GM12878 (cell line): ENCODE results near the gene HSPA12A. TPM values are rescaled to one million over a fixed set of nuclear protein-coding genes. Genes with fewer than 3 reads are reported as not detected.

Experiments
- ATAC-seq: fragments of 200-7000 bp; cut with Tn5 transposase; 3 replicates; pipeline ENCODE4 v1.9.1; 2020; ENCODE audit warnings: mild to moderate bottlenecking, moderate library complexity
- BruUV-seq: library from RNA; stranded (reverse); fragments of 400-500 nt; replicated peaks from 2 replicates; lab custom pipeline; 2021; lab: Mats Ljungman, UMichigan
- CTCF ChIA-PET: fragments of 300-600 bp; sonication (Branson Sonifier 250); formaldehyde crosslinking; extraction: SDS; loops from one replicate; lab custom pipeline; 2021; ENCODE audit warnings: inconsistent platforms; lab: Yijun Ruan, JAX
- POLR2A ChIA-PET: fragments of 350-600 bp; formaldehyde crosslinking; extraction: SDS; loops from one replicate; lab custom pipeline; 2021; ENCODE audit warnings: inconsistent platforms; lab: Charles Lee
- RAD21 ChIA-PET: fragments of 300-600 bp; sonication (Branson Sonifier 250); formaldehyde crosslinking; loops from one replicate; lab custom pipeline; 2023; ENCODE audit warnings: antibody characterized with exemption; ENCODE audit not compliant: unreplicated experiment; lab: Charles Lee
- SMC1A ChIA-PET: fragments of 300-600 bp; sonication (Branson Sonifier 250); formaldehyde crosslinking; loops from one replicate; lab custom pipeline; 2023; ENCODE audit not compliant: unreplicated experiment, uncharacterized antibody; lab: Charles Lee
- DNase-seq: peaks from one replicate; pipeline ENCODE4 v3.0.0-alpha.2; 2011; ENCODE audit warnings: low read depth, low spot score
- FAIRE-seq: peaks from 3 replicates; lab custom pipeline; 2011; peaks lifted over from hg19 to GRCh38; lab: Jason Lieb, UNC
- H2AFZ ChIP-seq: 2 replicates; pipeline ENCODE4 v1.6.0; 2011; ENCODE audit warnings: low read depth, low read length, control low read depth; ENCODE audit not compliant: control insufficient read depth
- H3K27ac ChIP-seq: 2 replicates; pipeline ENCODE4 v1.5.1; 2011; ENCODE audit warnings: control low read depth; ENCODE audit not compliant: control insufficient read depth, insufficient read depth
- H3K27me3 ChIP-seq, 2 experiments: replicated peaks in 1 of 2; 2 replicates each; pipeline versions ENCODE4 v1.6.0 to v1.6.1; 2011; ENCODE audit warnings: low read length in 1 of 2; ENCODE audit not compliant: control insufficient read depth in 2 of 2, insufficient read depth in 2 of 2
- H3K36me3 ChIP-seq, 2 experiments: 2 replicates each; pipeline ENCODE4 v1.5.1; 2011; ENCODE audit warnings: low read length in 1 of 2; ENCODE audit not compliant: control insufficient read depth in 2 of 2, insufficient read depth in 2 of 2
- H3K4me1 ChIP-seq: 2 replicates; pipeline ENCODE4 v1.6.1; 2011; ENCODE audit warnings: mild to moderate bottlenecking, low read length, moderate library complexity, mixed read lengths; ENCODE audit not compliant: control insufficient read depth, insufficient read depth
- H3K4me2 ChIP-seq: 2 replicates; pipeline ENCODE4 v1.6.0; 2011; ENCODE audit warnings: control low read depth; ENCODE audit not compliant: control insufficient read depth, insufficient read depth
- H3K4me3 ChIP-seq: fragments of 200-600 bp; sonication (generic); 2 replicates; pipeline ENCODE4 v1.5.1; 2016
- H3K79me2 ChIP-seq: 2 replicates; pipeline ENCODE4 v1.6.0; 2011; ENCODE audit warnings: low read length; ENCODE audit not compliant: control insufficient read depth, insufficient read depth
- H3K9ac ChIP-seq: 2 replicates; pipeline ENCODE4 v1.8.0; 2011; ENCODE audit warnings: low read length, control low read depth, mixed read lengths; ENCODE audit not compliant: control insufficient read depth, insufficient read depth
- H3K9me3 ChIP-seq: replicated peaks from 3 replicates; pipeline ENCODE4 v1.5.1; 2011; ENCODE audit warnings: mild to moderate bottlenecking, low read length; ENCODE audit not compliant: control insufficient read depth, insufficient read depth
- H4K20me1 ChIP-seq: 2 replicates; pipeline ENCODE4 v1.6.0; 2011; ENCODE audit not compliant: control insufficient read depth, insufficient read depth
- CBFB ChIP-seq: IDR thresholded peaks from 2 replicates; pipeline ENCODE4 v1.6.1; 2016; ENCODE audit warnings: antibody characterized with exemption, low read depth
- CEBPB ChIP-seq, 2 experiments: fragments of 150-350 bp in 1 of 2; IDR thresholded peaks; 2 replicates each; pipeline ENCODE4 v1.6.1; 2012 to 2014; ENCODE audit warnings: low read depth in 2 of 2, low read length in 2 of 2, borderline replicate concordance in 1 of 2, inconsistent platforms in 1 of 2
- CHD4 ChIP-seq: fragments of 200-600 bp; sonication (generic); IDR thresholded peaks from 2 replicates; pipeline ENCODE4 v1.6.1; 2016; ENCODE audit warnings: mild to moderate bottlenecking
- DPF2 ChIP-seq: fragments of 450-650 bp; IDR thresholded peaks from 2 replicates; pipeline ENCODE4 v1.6.1; 2017; ENCODE audit warnings: mild to moderate bottlenecking
- EGR1 ChIP-seq, 2 experiments: IDR thresholded peaks; 1 replicate in 1 of 2; 2 replicates in 1 of 2; pipeline ENCODE4 v1.6.1; 2011 to 2012; ENCODE audit warnings: low read depth in 2 of 2, low read length in 2 of 2, borderline replicate concordance in 1 of 2, mild to moderate bottlenecking in 1 of 2, moderate library complexity in 1 of 2
- HDGF ChIP-seq: fragments of 450-650 bp; IDR thresholded peaks from 2 replicates; pipeline ENCODE4 v1.6.1; 2016; ENCODE audit warnings: antibody characterized with exemption
- KAT2A ChIP-seq: conservative IDR thresholded peaks from 2 replicates; pipeline ENCODE4 v1.6.1; 2011; ENCODE audit warnings: low read depth, low read length; ENCODE audit not compliant: control insufficient read depth
- MYC ChIP-seq: IDR thresholded peaks from 2 replicates; pipeline ENCODE4 v1.6.1; 2011; ENCODE audit warnings: mild to moderate bottlenecking, low read length, moderate library complexity, inconsistent platforms; ENCODE audit not compliant: insufficient read depth, insufficient replicate concordance, insufficient read length, severe bottlenecking
- POLR2A ChIP-seq: IDR thresholded peaks from 2 replicates; pipeline ENCODE4 v1.6.1; 2011; ENCODE audit warnings: low read depth, mild to moderate bottlenecking, low read length
- POLR2AphosphoS5 ChIP-seq: IDR thresholded peaks from 2 replicates; pipeline ENCODE4 v1.6.1; 2011; ENCODE audit warnings: mild to moderate bottlenecking, low read length, inconsistent platforms
- SMC3 ChIP-seq: IDR thresholded peaks from 2 replicates; pipeline ENCODE4 v1.6.1; 2011; ENCODE audit warnings: low read length, improper control_type of control experiment, borderline replicate concordance
- SP1 ChIP-seq: IDR thresholded peaks from one replicate; pipeline ENCODE4 v1.6.1; 2011; ENCODE audit warnings: low read depth, low read length
- TAF1 ChIP-seq: IDR thresholded peaks from 2 replicates; pipeline ENCODE4 v1.6.1; 2011; ENCODE audit warnings: mild to moderate bottlenecking, low read depth, low read length, borderline replicate concordance
- TCF3 ChIP-seq: IDR thresholded peaks from 2 replicates; pipeline ENCODE4 v1.6.1; 2012; ENCODE audit warnings: low read depth, mild to moderate bottlenecking, low read length, borderline replicate concordance; ENCODE audit not compliant: insufficient read depth
- YBX1 ChIP-seq: fragments of 450-650 bp; IDR thresholded peaks from 2 replicates; pipeline ENCODE4 v1.6.1; 2016; ENCODE audit warnings: antibody characterized with exemption
- WGBS: methylation state at CpG from one replicate; pipeline ENCODE4 v1.1.6; 2016; ENCODE audit warnings: low lambda C conversion rate; ENCODE audit not compliant: insufficient replicate concordance, insufficient coverage; ENCODE audit errors: missing lambda C conversion rate; 5-methylcytosine and 5-hydroxymethylcytosine counted together
- in situ Hi-C: fragments of 300-500 bp; cut with MboI; formaldehyde crosslinking; loops from 9 replicates; pipeline ENCODE4 v1.14.3; 2018; ENCODE audit warnings: mixed read lengths
- intact Hi-C: fragments of 100-400 bp; cut with micrococcal nuclease; formaldehyde crosslinking; loops from one replicate; pipeline ENCODE4 v1.14.2; 2022; ENCODE audit not compliant: unreplicated experiment
- polyA plus RNA-seq, 11 experiments: library from polyadenylated mRNA; depleted of rRNA in 4 of 11; unstranded in 6 of 11; stranded (reverse) in 5 of 11; fragments of >200 nt; fragmentation: Nextera tagmentation in 4 of 11; fragmentation: Illumina TruSeq in 1 of 11; extraction: Ambion mirVana in 4 of 11; extraction: Trizol in 1 of 11; gene quantifications; 1 replicate in 1 of 11; 2 replicates in 10 of 11; pipeline versions ENCODE4 v1.2.1 to v1.2.3, GENCODE V29; 2011 to 2016; ENCODE audit warnings: inconsistent platforms in 2 of 11, missing spikeins in 2 of 11, low read depth in 1 of 11
- total RNA-seq, 4 experiments: library from RNA; depleted of rRNA in 3 of 4; stranded (reverse); fragments of >200 nt in 3 of 4; fragmentation: Illumina TruSeq in 1 of 4; extraction: Trizol in 1 of 4; gene quantifications; 2 replicates each; pipeline versions ENCODE4 v1.2.1 to v1.2.3, GENCODE V29; 2013 to 2021
- TF ChIP-seq, protein P1 (sequence below): IDR thresholded peaks from 2 replicates; pipeline ENCODE4 v1.6.1; 2011; ENCODE audit warnings: borderline replicate concordance, low read depth, mild to moderate bottlenecking, moderate library complexity, low read length; ENCODE audit not compliant: insufficient read depth, poor library complexity, severe bottlenecking
- TF ChIP-seq, protein P2 (sequence below): IDR thresholded peaks from 2 replicates; pipeline ENCODE4 v1.6.1; 2011; ENCODE audit warnings: borderline replicate concordance, low read depth, mild to moderate bottlenecking, moderate library complexity, mixed read lengths, low read length; ENCODE audit not compliant: insufficient read depth; ENCODE audit errors: extremely low read length
- TF ChIP-seq, protein P3 (sequence below): fragments of 450-650 bp; IDR thresholded peaks from 2 replicates; pipeline ENCODE4 v1.6.1; 2016; ENCODE audit warnings: mild to moderate bottlenecking
- TF ChIP-seq, protein P4 (sequence below): IDR thresholded peaks from 2 replicates; pipeline ENCODE4 v1.6.1; 2011; ENCODE audit warnings: low read depth, mild to moderate bottlenecking, low read length, moderate library complexity, borderline replicate concordance; ENCODE audit errors: extremely low read depth
- TF ChIP-seq, protein P5 (sequence below): IDR thresholded peaks from 2 replicates; pipeline ENCODE4 v1.6.1; 2012; ENCODE audit warnings: low read length, inconsistent platforms

HSPA12A gene
- total and polyA plus RNA-seq, 10 of the 15 experiments (the other 5 are each of a cell fraction or from before 2014, with no cell fraction given) = 0.90 to 20.2 (median 2.8) TPM

DNA sequence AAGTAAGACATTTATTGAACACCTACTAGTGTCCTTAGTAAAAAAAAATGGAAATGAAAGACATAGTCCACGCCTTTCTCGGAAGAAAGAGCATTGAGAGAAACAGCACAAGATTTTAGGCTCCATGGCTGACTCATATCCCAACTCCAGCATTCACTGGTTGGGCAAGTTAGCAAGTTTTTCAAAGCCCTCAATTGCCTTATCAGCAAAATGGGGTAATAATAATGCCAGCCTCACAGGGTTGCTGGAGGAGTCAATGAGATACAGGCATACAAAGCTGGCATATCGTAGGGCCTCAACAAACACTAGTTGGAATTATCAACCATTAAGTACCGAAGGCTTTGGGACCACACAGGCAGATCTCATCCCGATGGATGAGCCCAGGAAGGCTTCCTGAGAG lies 4.0 kb downstream of the HSPA12A start:
- intact Hi-C loops = no loop called here
- Histone ChIP-seq H3K9me3 (no peaks in the 10 kb centered on the region), H3K4me1 (no peaks in the 10 kb centered on the region), H3K27ac (no peak overlapping the region), H3K79me2 (no peaks in the 10 kb centered on the region), H2AFZ (no peak overlapping the region), H4K20me1 (no peaks in the 10 kb centered on the region), H3K9ac (no peak overlapping the region), H3K27me3 (peaks cover 2 to 4% of the 10 kb centered on the region in 2 experiments; a peak in 3 of 4 replicates), H3K4me3 (no peak overlapping the region), H3K4me2 (no peak overlapping the region), H3K36me3 (no peaks in the 10 kb centered on the region)
- BruUV-seq = no TSS peak
- ATAC-seq = no peak
- FAIRE-seq = no peak
- WGBS = 23% methylated on average over 5 of the region's 5 CpGs
- no peak for TF ChIP-seq TAF1
- no peak for TF ChIP-seq SMC3
- TF ChIP-seq, protein P1, sequence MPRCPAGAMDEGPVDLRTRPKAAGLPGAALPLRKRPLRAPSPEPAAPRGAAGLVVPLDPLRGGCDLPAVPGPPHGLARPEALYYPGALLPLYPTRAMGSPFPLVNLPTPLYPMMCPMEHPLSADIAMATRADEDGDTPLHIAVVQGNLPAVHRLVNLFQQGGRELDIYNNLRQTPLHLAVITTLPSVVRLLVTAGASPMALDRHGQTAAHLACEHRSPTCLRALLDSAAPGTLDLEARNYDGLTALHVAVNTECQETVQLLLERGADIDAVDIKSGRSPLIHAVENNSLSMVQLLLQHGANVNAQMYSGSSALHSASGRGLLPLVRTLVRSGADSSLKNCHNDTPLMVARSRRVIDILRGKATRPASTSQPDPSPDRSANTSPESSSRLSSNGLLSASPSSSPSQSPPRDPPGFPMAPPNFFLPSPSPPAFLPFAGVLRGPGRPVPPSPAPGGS = no peak
- no peak for TF ChIP-seq CEBPB (IDR thresholded peaks at IDR 0.05; ENCODE audit: borderline replicate concordance in 1 of 2, low read depth in 2 of 2, low read length in 2 of 2)
- no peak for TF ChIP-seq TCF3
- no peak for TF ChIP-seq POLR2AphosphoS5
- no peak for TF ChIP-seq CHD4
- no peak for TF ChIP-seq MYC
- TF ChIP-seq YBX1 = no peak
- TF ChIP-seq, protein P2, sequence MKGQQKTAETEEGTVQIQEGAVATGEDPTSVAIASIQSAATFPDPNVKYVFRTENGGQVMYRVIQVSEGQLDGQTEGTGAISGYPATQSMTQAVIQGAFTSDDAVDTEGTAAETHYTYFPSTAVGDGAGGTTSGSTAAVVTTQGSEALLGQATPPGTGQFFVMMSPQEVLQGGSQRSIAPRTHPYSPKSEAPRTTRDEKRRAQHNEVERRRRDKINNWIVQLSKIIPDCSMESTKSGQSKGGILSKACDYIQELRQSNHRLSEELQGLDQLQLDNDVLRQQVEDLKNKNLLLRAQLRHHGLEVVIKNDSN = no peak
- TF ChIP-seq, protein P3, sequence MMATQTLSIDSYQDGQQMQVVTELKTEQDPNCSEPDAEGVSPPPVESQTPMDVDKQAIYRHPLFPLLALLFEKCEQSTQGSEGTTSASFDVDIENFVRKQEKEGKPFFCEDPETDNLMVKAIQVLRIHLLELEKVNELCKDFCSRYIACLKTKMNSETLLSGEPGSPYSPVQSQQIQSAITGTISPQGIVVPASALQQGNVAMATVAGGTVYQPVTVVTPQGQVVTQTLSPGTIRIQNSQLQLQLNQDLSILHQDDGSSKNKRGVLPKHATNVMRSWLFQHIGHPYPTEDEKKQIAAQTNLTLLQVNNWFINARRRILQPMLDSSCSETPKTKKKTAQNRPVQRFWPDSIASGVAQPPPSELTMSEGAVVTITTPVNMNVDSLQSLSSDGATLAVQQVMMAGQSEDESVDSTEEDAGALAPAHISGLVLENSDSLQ = no peak
- TF ChIP-seq KAT2A = no peak
- TF ChIP-seq, protein P4, sequence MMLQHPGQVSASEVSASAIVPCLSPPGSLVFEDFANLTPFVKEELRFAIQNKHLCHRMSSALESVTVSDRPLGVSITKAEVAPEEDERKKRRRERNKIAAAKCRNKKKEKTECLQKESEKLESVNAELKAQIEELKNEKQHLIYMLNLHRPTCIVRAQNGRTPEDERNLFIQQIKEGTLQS = no peak
- TF ChIP-seq EGR1 (IDR thresholded peaks at IDR 0.05; ENCODE audit: borderline replicate concordance in 1 of 2, low read depth in 2 of 2, low read length in 2 of 2) = no peak
- no peak for TF ChIP-seq CBFB
- TF ChIP-seq, protein P5, sequence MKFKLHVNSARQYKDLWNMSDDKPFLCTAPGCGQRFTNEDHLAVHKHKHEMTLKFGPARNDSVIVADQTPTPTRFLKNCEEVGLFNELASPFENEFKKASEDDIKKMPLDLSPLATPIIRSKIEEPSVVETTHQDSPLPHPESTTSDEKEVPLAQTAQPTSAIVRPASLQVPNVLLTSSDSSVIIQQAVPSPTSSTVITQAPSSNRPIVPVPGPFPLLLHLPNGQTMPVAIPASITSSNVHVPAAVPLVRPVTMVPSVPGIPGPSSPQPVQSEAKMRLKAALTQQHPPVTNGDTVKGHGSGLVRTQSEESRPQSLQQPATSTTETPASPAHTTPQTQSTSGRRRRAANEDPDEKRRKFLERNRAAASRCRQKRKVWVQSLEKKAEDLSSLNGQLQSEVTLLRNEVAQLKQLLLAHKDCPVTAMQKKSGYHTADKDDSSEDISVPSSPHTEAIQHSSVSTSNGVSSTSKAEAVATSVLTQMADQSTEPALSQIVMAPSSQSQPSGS = no peak
- no peak for TF ChIP-seq POLR2A
- TF ChIP-seq HDGF = no peak
- no peak for TF ChIP-seq DPF2
- no peak for TF ChIP-seq SP1
- DNase-seq = no peak
- ChIA-PET RAD21 (no interaction called here), POLR2A (no interaction called here), SMC1A (no interaction called here), CTCF (no interaction called here)
- in situ Hi-C loops = no loop called here
